Activated CD8-positive, alpha-beta memory T cell treated with anti-CD3 and anti-CD28 coated beads, Interleukin-2, amount 10 ng/mL, durations not matched to agents 7 days and 5 days (primary cell): ENCODE results near the gene DYRK1B. TPM values are rescaled to one million over a fixed set of nuclear protein-coding genes. Genes with fewer than 3 reads are reported as not detected.
"Not testable (repeated sequence)": the region's sequence is repeated elsewhere in the genome, so short reads cannot be mapped to it uniquely, and the experiment has no call there.

Source experiments
- ATAC-seq: fragments of 150-1000 bp; cut with Tn5 transposase; one replicate; pipeline ENCODE4 v1.10.0; 2021; ENCODE audit warnings: moderate library complexity
- CTCF ChIA-PET: fragments of 350-600 bp; sonication (Branson Sonifier 250); formaldehyde crosslinking; loops from one replicate; lab custom pipeline; 2021; ENCODE audit warnings: antibody characterized with exemption; lab: Charles Lee
- DNase-seq: peaks from one replicate; pipeline ENCODE4 v3.0.0-alpha.2; 2020
- H3K27ac Mint-ChIP-seq: one replicate; pipeline ENCODE4 v1.8.0; 2021; ENCODE audit warnings: mild to moderate bottlenecking, mixed read lengths
- H3K27me3 Mint-ChIP-seq: one replicate; pipeline ENCODE4 v1.8.0; 2021; ENCODE audit warnings: mixed read lengths
- H3K36me3 Mint-ChIP-seq: one replicate; pipeline ENCODE4 v1.8.0; 2021; ENCODE audit warnings: mild to moderate bottlenecking, mixed read lengths
- H3K4me1 Mint-ChIP-seq: one replicate; pipeline ENCODE4 v1.8.0; 2021; ENCODE audit warnings: mixed read lengths
- H3K4me3 Mint-ChIP-seq: one replicate; pipeline ENCODE4 v1.8.0; 2021; ENCODE audit warnings: mild to moderate bottlenecking, moderate library complexity, mixed read lengths
- H3K9me3 Mint-ChIP-seq: one replicate; pipeline ENCODE4 v1.8.0; 2022; ENCODE audit warnings: low read depth, mixed read lengths
- total RNA-seq, 2 experiments: library from RNA; stranded (reverse); gene quantifications; one replicate each; pipeline ENCODE4 v1.2.3, GENCODE V29; 2021

The DYRK1B gene
- total RNA-seq, 2 experiments from 2014 or later, result 7.5 to 7.7 TPM

DNA sequence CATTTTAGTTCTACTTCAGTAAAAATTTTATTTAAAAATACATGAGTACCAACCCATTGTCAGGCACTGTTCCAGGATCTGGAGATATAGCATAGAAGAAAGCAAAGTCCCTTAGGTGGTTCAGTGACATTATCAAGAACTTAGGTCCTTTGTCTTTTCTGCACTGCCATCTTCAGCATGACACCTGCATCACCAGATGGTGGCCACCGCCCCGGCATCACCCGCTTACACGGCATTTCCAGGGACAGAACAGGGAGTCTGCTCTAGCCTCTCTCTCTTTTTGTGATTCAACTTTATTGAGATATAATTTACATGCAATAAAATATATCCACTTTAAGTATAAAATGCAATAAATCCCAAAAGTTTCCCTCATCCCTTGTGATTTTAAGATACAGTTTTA is 23.5 kb downstream of the DYRK1B start:
- no peak for ATAC-seq
- CTCF ChIA-PET, result interaction anchor here (1.1 to 2.5 kb wide), 2 partner anchors 15 to 33 kb away, joined by 6 to 13 read pairs; no protein-coding TSS in a partner anchor
- Mint-ChIP-seq H3K4me3 (no peak overlapping the region), H3K4me1 (no peaks in the 10 kb centered on the region), H3K9me3 (no peaks in the 10 kb centered on the region), H3K27ac (no peak overlapping the region), H3K36me3 (no peaks in the 10 kb centered on the region), H3K27me3 (peaks cover under 1% of the 10 kb centered on the region)
- DNase-seq, result no peak

DNA sequence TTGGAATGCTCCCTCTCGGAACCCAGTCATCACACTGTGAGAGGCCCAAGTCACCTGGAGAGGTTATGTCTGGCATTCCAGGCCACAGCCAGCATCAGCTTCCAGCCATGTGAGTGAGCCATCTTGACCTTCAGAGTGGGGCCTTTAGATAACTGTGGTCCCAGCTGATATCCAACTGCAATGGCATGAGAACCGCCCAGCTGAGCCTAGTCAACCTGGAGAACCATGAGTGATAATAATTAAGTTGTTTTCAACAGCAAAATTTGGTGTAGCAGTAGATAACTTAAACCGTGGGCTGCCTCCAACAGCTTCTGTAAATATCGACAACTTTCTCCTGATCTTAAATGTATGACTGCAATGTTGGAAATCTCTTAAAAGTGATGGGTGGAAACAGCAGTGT is 24.6 kb downstream of the DYRK1B start:
- H3K27ac Mint-ChIP-seq, result no peak overlapping the region
- no peaks in the 10 kb centered on the region for H3K9me3 Mint-ChIP-seq
- peaks cover 2% of the 10 kb centered on the region for H3K27me3 Mint-ChIP-seq
- ATAC-seq (no peak), DNase-seq (no peak)
- no peak overlapping the region for H3K4me3 Mint-ChIP-seq
- H3K4me1 Mint-ChIP-seq, result no peaks in the 10 kb centered on the region
- no peaks in the 10 kb centered on the region for H3K36me3 Mint-ChIP-seq
- CTCF ChIA-PET, result interaction anchor here (0.7 to 2.5 kb wide), 2 partner anchors 34 to 1623 kb away, joined by 3 to 13 read pairs; no protein-coding TSS in a partner anchor

DNA sequence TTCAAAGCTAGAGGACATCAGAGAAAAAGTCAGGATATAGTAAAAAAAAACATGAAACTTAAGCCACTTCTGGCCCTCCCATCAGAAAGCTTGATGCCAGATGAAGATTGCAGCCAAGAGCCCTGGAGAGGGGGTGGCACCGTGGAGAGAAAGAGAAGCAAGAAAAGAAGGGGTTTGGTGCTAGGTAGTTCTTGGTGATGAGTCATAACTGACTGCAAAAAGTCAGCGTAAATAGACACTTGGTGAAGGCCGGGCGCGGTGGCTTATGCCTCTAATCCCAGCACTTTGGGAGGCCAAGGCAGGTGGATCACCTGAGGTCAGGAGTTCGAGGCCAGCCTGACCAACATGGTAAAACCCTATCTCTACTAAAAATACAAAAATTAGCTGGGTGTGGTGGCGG is 25.3 kb downstream of the DYRK1B start:
- DNase-seq, H3K9me3 Mint-ChIP-seq, H3K27me3 Mint-ChIP-seq, H3K4me3 Mint-ChIP-seq, H3K4me1 Mint-ChIP-seq, ATAC-seq, H3K36me3 Mint-ChIP-seq, H3K27ac Mint-ChIP-seq: not testable (repeated sequence)
- CTCF ChIA-PET, result interaction anchor here (0.9 to 2.5 kb wide), 2 partner anchors 16 to 35 kb away, joined by 4 to 13 read pairs; no protein-coding TSS in a partner anchor

DNA sequence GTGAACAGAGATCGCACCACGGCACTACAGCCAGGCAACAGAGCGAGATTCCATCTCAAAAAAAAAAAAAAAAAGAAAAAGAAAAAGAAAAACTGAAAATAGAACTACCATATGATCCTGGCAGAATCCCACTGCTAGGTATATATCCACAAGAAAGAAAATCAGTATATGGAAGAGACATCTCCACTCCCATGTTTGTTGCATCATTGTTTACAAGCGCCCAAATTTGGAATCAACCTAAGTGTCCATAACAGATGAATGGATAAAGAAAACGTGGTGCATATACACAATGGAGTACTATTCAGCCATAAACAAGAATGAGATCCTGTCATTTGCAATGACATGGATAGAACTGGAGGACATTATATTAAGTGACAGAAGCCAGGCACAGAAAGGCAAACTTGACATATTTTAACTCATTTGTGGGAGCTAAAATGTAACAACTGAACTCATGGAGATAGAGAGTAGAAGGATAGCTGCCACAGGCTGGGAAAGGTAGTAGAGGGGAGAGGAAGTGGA is 26.1 kb downstream of the DYRK1B start:
- Mint-ChIP-seq H3K9me3 (no peaks in the 10 kb centered on the region), H3K27ac (no peak overlapping the region), H3K4me3 (no peak overlapping the region), H3K36me3 (no peaks in the 10 kb centered on the region), H3K4me1 (no peaks in the 10 kb centered on the region), H3K27me3 (peaks cover 9% of the 10 kb centered on the region)
- DNase-seq (no peak), ATAC-seq (no peak)
- CTCF ChIA-PET, result interaction anchor here (0.9 to 1.1 kb wide), 2 partner anchors 15 to 43 kb away, joined by 3 to 4 read pairs; no protein-coding TSS in a partner anchor

DNA sequence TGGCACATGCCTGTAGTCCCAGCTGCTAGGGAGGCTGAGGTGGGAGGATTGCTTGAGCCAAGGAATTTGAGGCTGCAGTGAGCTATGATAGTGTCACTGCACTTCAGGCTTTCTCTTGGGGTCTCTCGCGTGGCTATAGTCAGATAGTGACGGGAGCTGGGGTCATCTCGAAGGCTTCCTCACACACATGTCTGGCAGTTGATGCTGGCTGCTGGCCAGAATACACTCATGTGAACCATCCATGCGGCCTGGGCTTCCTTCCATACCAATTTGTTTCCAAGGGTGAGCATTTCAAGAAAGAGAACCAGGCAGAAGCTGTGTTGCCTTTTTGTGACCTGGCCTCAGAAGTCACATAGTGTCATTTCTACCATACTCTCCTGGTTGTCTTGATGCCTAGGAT is 28.9 kb downstream of the DYRK1B start:
- no peak overlapping the region for H3K27ac Mint-ChIP-seq
- no peaks in the 10 kb centered on the region for H3K36me3 Mint-ChIP-seq
- H3K4me3 Mint-ChIP-seq, result no peak overlapping the region
- ATAC-seq, result no peak
- DNase-seq, result no peak
- H3K9me3 Mint-ChIP-seq, result no peaks in the 10 kb centered on the region
- H3K4me1 Mint-ChIP-seq, result no peaks in the 10 kb centered on the region
- peaks cover 21% of the 10 kb centered on the region for H3K27me3 Mint-ChIP-seq
- CTCF ChIA-PET, result interaction anchor here (1.2 to 2.1 kb wide), 3 partner anchors 12 to 40 kb away, joined by 4 to 5 read pairs (median 4); no protein-coding TSS in a partner anchor

DNA sequence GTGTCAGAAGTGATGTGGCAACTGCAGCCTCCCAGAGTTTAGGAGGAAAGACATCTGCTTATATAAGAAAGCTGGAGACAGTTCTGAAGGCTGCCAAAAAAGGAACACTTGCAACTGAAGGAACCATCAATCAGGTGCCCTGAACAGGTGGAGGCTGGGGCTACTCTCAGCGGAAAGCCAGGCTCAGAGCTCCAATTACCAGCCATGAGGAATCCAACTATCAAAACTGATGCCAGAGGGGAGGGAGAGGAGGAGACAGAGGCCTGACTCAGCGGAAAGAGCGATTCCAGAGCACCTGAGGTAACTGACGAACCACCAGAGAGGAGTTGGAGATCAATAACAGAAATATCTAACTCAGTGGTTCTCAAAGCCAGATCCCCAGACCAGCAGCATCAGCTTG is 31.0 kb downstream of the DYRK1B start:
- ATAC-seq, result no peak
- H3K27me3 Mint-ChIP-seq, result peaks cover 24% of the 10 kb centered on the region
- H3K4me3 Mint-ChIP-seq, result no peak overlapping the region
- H3K36me3 Mint-ChIP-seq, result no peaks in the 10 kb centered on the region
- H3K9me3 Mint-ChIP-seq, result no peaks in the 10 kb centered on the region
- no peak overlapping the region for H3K27ac Mint-ChIP-seq
- CTCF ChIA-PET, result interaction anchor here (0.9 to 3.3 kb wide), 6 partner anchors 10 to 168 kb away, joined by 3 to 13 read pairs (median 4); partner anchors contain the start of genes DYRK1B and PSMC4
- H3K4me1 Mint-ChIP-seq, result peaks cover 2% of the 10 kb centered on the region
- no peak for DNase-seq

DNA sequence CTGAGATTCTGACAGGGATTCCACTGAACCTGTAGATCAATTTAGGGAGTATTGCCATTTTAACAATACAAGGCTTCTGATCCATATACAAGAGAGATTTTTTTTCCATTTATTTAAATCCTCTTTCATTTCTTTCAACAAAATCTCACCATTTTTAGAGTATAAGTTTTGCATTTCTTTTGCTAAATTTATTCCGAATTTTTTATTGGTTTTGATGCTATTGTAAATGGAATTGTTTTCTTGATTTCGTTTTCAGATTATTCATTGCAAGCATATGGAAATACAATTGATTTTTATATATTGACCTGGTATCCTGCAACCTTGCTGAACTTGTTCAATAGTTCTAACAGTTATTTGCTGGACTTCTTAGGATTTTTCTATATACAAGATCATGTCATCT is 36.9 kb downstream of the DYRK1B start:
- Mint-ChIP-seq H3K9me3 (no peaks in the 10 kb centered on the region), H3K36me3 (no peaks in the 10 kb centered on the region), H3K4me3 (no peak overlapping the region), H3K27ac (no peak overlapping the region), H3K4me1 (peaks cover 28% of the 10 kb centered on the region), H3K27me3 (peaks cover 26% of the 10 kb centered on the region)
- CTCF ChIA-PET, result interaction anchor here (1.0 kb wide), 1 partner anchor 17 kb away, joined by 3 read pairs; no protein-coding TSS in a partner anchor
- ATAC-seq (no peak), DNase-seq (no peak)

DNA sequence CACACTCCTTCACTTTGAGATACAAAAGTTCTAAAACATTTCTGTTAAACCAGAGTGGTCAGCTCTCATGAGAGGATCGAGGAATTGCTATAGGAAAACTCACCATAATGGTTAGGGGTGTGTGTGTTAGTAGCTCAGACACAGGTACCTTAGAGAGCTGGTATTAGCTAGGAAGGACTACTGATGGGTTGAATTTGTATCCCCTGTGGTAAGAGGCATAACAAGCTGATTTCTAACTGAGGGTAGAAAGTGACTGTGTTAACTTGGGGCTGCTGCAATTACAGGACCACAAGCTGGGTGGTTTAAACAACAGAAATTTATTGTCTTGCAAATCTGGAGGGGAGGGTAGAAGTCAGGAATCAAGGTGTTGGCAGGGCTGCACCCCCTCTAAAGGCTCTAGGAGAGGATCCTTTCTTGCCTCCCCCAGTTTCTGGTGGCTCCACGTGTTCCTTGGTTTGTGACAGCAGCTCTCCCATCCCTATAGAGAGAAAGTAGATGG is 37.9 kb downstream of the DYRK1B start:
- DNase-seq, result no peak
- Mint-ChIP-seq H3K27me3 (peaks cover 22% of the 10 kb centered on the region), H3K9me3 (no peaks in the 10 kb centered on the region), H3K27ac (no peak overlapping the region), H3K4me1 (peaks cover 28% of the 10 kb centered on the region), H3K36me3 (no peaks in the 10 kb centered on the region), H3K4me3 (no peak overlapping the region)
- ATAC-seq, result no peak
- CTCF ChIA-PET, result interaction anchor here (1.0 to 7.5 kb wide), 4 partner anchors 15 to 175 kb away, joined by 3 to 150 read pairs (median 6); partner anchors contain the start of genes FBL and PSMC4

DNA sequence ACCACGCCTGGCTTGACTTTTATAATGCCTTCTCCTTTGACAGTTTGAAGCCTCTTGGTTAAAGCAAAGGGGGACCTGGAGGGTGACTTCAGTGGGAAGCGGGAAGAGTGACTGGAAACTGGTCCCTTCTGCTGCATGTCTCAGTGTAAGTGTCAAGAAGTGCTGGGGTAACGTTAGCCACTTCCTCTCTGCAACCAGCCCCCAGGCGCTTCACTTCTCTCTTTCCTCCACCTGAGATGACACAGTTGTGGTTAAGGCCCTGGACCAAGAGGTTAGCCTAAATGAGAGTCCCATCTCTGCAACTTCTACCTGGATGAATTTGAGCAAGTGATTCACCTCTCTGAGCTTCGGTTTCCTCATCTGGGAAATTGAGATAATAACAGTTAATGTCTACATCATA is 39.0 kb downstream of the DYRK1B start:
- peak overlapping the region; percentile 61 for H3K27ac Mint-ChIP-seq
- DNase-seq (peak; percentile 72), ATAC-seq (peak; percentile 31)
- no peak overlapping the region for H3K4me3 Mint-ChIP-seq
- no peaks in the 10 kb centered on the region for H3K36me3 Mint-ChIP-seq
- H3K27me3 Mint-ChIP-seq, result peaks cover 18% of the 10 kb centered on the region
- H3K9me3 Mint-ChIP-seq, result no peaks in the 10 kb centered on the region
- peaks cover 28% of the 10 kb centered on the region for H3K4me1 Mint-ChIP-seq
- CTCF ChIA-PET, result interaction anchor here (0.7 to 7.5 kb wide), 9 partner anchors 16 to 354 kb away, joined by 3 to 150 read pairs (median 4); partner anchors contain the start of genes DYRK1B, EID2B, FBL and PSMC4

DNA sequence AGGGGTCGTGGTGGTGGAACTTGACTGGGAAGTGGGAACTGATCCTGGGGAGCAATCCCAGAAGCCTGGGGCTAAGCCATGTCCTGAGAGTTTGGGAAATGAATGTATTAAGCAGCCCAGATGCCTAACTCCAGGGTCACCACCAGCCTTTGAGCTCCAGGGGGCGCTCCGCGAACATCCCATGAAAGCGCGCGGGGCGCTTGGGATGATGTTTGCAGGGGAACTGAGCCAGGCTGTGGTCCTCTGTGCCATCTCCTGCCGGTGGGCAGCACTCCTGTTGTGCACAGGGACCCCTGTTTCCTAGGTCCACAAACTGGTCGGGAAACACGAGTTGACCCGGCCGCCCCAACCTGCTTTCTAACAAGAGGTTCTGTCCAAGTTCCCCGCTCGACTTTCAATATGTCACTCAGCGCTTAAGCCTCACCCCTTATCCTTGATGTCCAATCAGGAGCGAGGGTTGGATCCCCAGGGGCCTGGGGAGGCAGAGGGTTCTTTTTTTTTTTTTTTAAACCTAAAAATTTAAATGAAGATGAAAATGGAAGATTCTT is 40.9 kb downstream of the DYRK1B start:
- CTCF ChIA-PET, result interaction anchor here (0.6 to 7.5 kb wide), 32 partner anchors 9 to 425 kb away, joined by 3 to 150 read pairs (median 4); partner anchors contain the start of genes DYRK1B, FBL, LEUTX and PSMC4
- ATAC-seq, result peak; percentile 95
- peaks cover 26% of the 10 kb centered on the region for H3K4me1 Mint-ChIP-seq
- peak overlapping the region; percentile 43 for H3K27ac Mint-ChIP-seq
- H3K4me3 Mint-ChIP-seq, result peak overlapping the region; percentile 75
- peaks cover 18% of the 10 kb centered on the region for H3K27me3 Mint-ChIP-seq
- peaks cover 8% of the 10 kb centered on the region for H3K9me3 Mint-ChIP-seq
- peak; percentile 82 for DNase-seq
- H3K36me3 Mint-ChIP-seq, result peaks cover 3% of the 10 kb centered on the region

DNA sequence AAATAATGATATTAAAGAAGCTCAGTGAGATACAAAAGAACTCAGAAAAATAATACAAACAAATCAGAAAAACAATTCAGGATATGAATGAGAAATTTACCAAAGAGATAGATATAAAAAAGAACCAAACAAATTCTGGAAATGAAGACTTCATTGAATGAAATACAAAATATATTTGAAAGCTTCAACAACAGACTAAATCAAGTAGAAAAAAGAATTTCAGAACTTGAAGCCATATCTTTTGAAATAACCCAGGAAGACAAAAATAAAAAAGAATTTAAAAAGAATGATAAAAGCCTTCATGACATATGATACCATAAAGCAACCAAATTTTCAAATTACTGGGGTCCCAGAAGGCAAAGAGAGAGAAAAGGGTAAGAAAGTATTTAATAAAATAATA is 45.7 kb downstream of the DYRK1B start:
- Mint-ChIP-seq H3K4me1 (peaks cover 6% of the 10 kb centered on the region), H3K36me3 (peaks cover 5% of the 10 kb centered on the region), H3K27ac (no peak overlapping the region), H3K27me3 (peaks cover 39% of the 10 kb centered on the region), H3K4me3 (no peak overlapping the region), H3K9me3 (peaks cover 10% of the 10 kb centered on the region)
- no peak for ATAC-seq
- CTCF ChIA-PET, result interaction anchor here (1.0 to 1.3 kb wide), 2 partner anchors 21 to 55 kb away, joined by 3 to 5 read pairs; no protein-coding TSS in a partner anchor
- DNase-seq, result no peak

DNA sequence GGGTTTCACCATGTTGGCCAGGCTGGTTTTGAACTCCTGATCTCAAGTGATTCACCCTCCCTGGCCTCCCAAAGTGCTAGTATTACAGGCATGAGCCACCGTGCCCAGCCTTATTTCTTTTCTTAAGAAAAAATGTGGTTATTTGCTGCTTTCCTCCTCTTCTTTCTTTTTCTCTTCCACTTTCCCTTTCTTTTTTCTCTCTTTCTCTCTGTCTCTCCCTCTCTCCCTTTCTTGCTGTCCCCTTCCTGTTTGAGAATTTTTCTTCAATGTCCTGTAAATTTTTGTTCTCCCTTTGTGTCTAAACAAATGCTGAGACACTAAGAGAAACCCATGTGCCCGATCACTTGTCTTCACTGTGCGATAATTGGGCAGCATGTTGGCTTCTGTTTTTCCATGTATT is 53.1 kb downstream of the DYRK1B start:
- Mint-ChIP-seq H3K27ac (no peak overlapping the region), H3K27me3 (peaks cover 56% of the 10 kb centered on the region), H3K36me3 (peaks cover 5% of the 10 kb centered on the region), H3K4me1 (peaks cover 45% of the 10 kb centered on the region), H3K4me3 (no peak overlapping the region), H3K9me3 (no peaks in the 10 kb centered on the region)
- no peak for DNase-seq
- CTCF ChIA-PET, result interaction anchor here (0.6 to 1.8 kb wide), 3 partner anchors 14 to 161 kb away, joined by 3 to 5 read pairs (median 3); no protein-coding TSS in a partner anchor
- ATAC-seq, result no peak

DNA sequence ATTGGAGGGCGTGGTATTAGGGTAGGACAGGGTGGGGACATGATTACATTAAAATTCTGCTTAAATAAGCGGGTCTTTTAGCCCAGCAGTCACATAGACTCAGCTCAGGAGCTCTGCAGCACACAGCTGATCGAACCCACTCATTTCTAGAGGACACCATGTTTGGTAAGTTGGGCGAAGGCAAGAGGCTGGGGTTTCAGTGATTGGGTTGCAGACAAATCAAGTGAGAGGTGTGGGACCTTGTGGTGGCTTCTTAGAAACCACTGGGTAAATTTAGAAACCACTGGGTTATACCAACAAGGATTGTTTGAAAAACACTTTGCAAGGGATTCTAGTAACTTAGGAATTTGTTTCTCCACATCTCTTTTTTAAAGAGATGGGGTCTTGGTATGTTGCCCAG is 55.2 kb downstream of the DYRK1B start, which contains the start of gene LEUTX:
Gene LEUTX, plus strand, starts transcription at position 92 of the 400 bp plus-strand sequence. Its CDS starts 67 bp downstream, at position 159.
- no peak within 1 kb of the TSS for H3K4me3 Mint-ChIP-seq
- H3K9me3 Mint-ChIP-seq, result no peaks in the 10 kb centered on the region
- H3K36me3 Mint-ChIP-seq, result peaks cover 5% of the 10 kb centered on the region
- H3K27me3 Mint-ChIP-seq, result peaks cover 42% of the 10 kb centered on the region
- peak within 1 kb of the TSS; percentile 3 for H3K27ac Mint-ChIP-seq
- peaks cover 45% of the 10 kb centered on the region for H3K4me1 Mint-ChIP-seq
- CTCF ChIA-PET, result interaction anchor here (1.4 to 2.3 kb wide), 3 partner anchors 12 to 65 kb away, joined by 8 to 9 read pairs (median 8); no protein-coding TSS in a partner anchor
- peak; percentile 97 for ATAC-seq
- DNase-seq, result peak; percentile 83
